Mesangial cell (primary cell): ENCODE data around the gene COMMD3. TPM values are rescaled to one million over a fixed set of nuclear protein-coding genes. Genes with fewer than 3 reads are reported as not detected.

ENCODE experiments used
- total RNA-seq: library from RNA; depleted of rRNA; stranded (reverse); fragments of >200 nt; gene quantifications from 2 replicates; pipeline ENCODE4 v1.2.3, GENCODE V29; 2015

COMMD3 gene
- 24.3 and 30.3 TPM in 2 replicates for total RNA-seq

GRCh38 chr10:22316286-22317075 is at the start of gene COMMD3:
TSS of gene COMMD3 (plus strand) at chr10:22316388. CDS start at chr10:22316418, 30 bp downstream.

GRCh38 chr10:22320591-22321155 is 4.5 kb downstream of the COMMD3 start, which contains the start of gene BMI1:
TSS of gene BMI1 (plus strand) at chr10:22321099. CDS start at chr10:22326450, 5,351 bp downstream.

GRCh38 chr10:22345301-22346095 is 29.3 kb downstream of the COMMD3 start, which contains the start of gene SPAG6:
TSS of gene SPAG6 (plus strand) at chr10:22345496. CDS start at chr10:22345612, 116 bp downstream.

Other genes with a start within 250 kb of the COMMD3 start
- not detected in 2 replicates for gene EBLN1, start 98.4 kb upstream of the COMMD3 start, total RNA-seq
- gene BMI1, start 4.7 kb downstream of the COMMD3 start, total RNA-seq: 24.6 and 40.3 TPM in 2 replicates
- 0.63 TPM in 1 of 2 replicates, not detected in the other for gene SPAG6, start 29.1 kb downstream of the COMMD3 start, total RNA-seq